HG03108 (cell line): ENCODE results near the gene BCL2A1.
A peak's percentile ranks its signal among the peaks of the same experiment; 100 is the strongest.
"Not testable (repeated sequence)": the region's sequence is repeated elsewhere in the genome, so short reads cannot be mapped to it uniquely, and the experiment has no call there.

Experiments used
- ATAC-seq: cut with Tn5 transposase; IDR thresholded peaks from one replicate; pipeline ENCODE4 v1.9.1; 2021; ENCODE audit warnings: moderate library complexity; ENCODE audit not compliant: unreplicated experiment

Gene BCL2A1

DNA sequence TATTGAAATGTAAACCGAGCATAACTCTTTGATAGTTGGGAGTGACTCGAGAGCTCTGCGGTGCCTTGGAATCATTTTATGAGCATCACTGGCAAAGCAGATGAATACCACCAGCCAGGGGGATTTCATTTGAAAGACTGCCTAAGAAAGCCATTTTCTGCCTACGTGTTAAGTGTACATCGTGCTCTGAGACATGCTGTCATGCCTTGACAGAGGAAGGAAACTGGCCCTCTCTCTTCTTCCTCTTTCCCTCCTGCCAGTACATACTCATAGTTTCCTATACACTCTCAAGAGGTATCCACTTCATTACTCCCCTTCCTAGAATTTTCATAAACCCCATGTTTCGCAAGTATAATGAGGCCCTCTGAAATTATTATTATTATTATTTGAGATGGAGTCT is 8.8 kb downstream of the BCL2A1 start:
- no peak for ATAC-seq

DNA sequence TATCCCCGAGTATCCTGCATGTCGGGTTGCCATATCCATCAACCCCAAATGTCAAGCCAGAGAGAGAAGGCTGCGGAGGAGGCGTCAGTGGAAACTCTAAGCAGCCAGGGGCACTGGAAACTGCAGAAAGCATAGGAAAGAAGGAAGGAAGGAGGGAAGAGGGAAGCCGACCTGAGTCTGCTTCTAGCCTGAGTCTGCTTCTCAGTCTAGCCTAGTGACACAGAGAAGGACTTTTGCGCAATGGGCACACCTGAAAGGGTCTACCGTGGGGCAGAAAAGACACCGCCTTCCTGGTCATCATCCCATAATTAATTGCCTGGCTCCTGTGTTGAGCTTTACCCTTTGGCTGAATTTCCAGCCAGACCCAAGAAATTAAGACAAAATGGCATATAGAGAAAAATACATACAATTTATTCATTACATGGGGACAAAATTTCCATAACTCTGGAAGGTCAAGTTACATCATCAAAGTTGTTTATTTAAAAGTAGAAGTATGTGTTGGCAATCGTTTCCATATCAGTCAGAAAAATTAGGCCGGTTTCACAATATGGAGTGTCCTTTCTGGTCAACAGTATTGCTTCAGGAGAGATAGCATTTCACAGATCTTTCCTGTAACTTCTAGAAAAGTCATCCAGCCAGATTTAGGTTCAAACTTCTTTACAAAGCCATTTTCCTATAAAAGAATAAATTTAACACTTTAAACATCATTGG is 10.3 kb downstream of the BCL2A1 start:
- no peak for ATAC-seq

DNA sequence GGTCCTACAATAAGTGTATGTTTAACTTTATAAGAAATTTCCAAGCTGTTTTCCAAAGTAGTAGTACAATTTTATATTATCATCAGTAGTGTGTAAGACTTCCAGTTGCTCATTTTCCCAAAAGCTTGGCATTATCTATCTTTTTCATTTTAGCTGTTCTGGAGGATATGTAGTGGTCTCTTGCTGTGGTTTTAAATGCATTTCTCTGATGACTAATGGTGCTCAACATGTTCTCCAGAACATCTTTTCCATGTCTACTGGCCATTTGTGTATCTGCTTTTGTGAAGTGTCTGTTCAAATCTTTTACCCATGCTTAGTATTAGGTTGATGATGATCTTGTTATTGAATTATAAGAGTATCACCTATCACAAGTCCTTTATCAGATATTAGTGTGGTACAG is 13.3 kb downstream of the BCL2A1 start:
- ATAC-seq, result no peak

DNA sequence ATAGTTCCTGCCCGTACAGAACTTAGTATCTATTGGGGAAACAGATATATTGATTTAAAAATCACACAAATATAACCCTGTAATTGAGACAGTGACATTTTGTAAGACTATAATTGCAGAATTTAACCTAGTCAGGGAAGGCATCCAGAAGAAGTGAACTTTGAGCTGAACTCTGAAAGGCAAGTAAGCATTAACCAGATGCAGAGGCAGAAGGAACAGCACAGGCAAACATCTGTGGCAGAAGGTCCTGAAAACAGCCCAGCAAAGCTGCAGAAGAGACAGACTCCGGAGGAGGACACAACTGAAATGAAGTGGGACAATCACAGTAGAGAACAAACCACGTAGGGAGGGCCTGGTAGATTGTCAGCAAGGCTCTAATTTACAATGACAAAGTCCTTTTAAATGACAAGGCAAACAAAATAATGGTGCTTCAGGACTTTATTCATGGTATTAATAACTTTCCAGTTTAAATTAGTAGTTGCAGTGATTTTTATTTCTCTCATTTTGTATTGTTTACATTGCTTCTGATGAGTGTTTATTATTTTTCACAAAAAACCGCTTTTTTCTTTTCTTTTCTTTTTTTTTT is 14.5 kb downstream of the BCL2A1 start:
- ATAC-seq, result no peak

DNA sequence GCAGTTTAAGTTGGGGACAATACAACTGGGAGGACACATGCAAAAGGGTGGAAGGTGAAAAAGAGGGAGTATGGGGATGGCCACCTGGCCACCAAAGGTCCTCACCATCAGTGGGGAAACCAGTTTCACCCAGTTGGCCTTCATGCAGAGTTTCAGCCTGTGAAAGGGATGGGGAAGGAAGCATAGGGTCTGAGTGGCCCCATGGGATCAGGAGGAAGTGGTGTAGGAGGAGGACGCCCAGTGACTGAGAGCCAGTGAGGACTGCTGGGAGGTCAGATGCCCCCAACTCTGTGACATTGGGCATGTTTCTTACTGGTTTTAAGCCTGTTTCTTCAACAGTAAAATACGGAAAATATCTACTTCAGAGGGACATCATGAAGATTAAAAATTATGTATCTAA is 16.3 kb downstream of the BCL2A1 start:
- no peak for ATAC-seq

DNA sequence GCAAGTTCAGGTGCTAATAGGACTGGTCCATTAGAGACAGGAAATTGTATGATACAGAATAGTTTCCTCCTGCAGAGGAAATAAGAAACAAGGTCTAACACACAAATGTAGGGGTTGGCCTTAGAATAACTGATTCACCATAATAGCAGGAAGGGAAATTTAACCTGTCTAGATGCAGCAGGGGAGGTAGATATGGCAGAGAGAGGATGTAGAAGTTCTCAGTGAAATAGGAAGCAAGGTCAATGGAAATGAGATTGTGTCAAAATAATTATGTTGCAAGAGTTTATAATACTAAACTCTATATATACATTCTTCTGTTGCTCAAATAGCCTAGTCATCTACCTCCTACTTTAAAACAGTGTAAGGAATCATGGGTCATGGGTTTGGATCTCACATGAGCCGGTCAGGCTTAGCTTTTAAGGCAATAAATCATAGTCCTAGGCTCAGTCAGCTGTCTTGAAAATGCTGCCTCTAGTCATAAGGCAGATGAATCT is 17.0 kb downstream of the BCL2A1 start:
- ATAC-seq, result no peak

DNA sequence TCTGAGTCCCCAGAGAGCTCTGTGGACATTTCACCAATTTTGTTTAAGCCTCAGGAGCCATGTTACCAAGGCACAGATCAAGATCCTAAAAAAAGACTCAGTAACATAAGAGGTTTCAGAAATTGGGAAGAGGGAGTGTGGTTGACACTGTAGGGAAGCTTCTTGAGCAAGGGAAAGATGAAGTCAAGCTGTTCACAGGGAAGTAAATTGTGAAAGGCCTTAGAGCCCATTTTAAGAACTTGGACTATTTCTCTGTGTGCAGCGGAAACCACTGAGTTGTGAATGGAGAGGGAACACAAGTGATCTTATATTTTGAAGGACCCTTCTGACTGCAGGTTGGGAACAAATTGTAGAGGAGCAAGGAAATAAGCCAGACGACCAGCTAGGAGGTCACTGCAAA is 18.7 kb downstream of the BCL2A1 start:
- ATAC-seq, result no peak

DNA sequence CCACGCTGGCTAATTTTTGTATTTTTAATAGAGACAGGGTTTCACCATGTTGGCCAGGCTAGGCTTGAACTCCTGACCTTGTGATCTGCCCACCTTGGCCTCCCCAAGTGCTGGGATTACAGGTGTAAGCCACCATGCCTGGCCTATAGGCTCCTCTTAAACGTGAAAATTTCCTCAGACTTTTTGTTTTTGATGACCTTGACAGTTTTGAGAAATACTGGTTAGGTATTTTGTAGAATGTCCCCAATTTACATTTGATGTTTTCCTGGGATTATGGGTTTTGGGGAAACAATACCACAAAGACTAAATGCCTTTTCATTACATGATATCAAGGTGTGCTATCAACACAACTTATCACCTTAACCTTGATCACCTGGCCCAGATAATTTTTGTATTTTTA is 20.7 kb downstream of the BCL2A1 start:
- ATAC-seq, result no peak

DNA sequence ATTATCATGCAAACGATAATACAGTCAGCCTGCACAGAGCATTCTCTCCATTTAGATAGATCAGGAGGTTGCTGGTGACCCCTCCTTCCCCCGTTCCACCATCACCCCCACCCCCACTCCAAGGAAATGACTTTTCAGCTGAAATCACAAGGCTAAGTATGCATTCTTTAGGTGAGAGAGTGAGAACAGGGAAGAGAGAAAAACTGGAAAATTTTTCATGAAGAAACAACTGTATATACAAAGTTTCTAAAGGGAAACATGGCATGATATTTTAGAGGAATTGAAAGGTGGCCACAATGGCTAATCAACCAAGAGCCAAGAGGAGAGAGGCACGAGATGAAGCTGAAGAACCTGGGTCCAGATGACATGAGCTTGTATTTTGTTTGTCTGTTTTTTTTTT is 22.2 kb downstream of the BCL2A1 start:
- ATAC-seq, result no peak

DNA sequence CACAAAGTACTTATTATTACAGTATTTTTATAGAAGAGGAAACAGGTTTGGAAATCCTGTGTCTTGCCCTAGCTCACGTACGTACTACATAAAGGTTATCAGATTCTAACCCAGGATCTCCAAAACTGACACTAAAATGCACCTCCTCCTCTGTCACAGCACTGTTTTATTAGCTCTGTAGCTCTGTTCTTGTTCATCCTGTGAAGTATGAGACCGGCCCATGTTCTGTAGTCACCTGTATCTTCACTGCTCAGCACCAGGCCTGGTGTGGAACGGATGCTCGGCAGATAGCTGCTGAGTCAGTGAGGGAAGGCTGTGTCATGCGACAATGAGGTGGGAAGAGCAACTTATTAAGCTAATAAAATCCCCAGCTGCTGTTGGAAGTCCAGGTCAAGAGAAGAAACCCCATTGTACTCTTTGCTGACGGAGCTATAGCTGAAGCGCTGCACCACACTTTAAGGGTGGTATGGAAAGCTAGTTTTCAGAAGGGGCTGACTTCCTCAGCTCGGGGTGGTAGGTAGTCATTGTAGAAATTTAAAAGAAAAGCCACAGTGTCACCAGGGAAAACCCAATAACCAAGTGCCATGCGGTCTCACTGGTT is 22.8 kb downstream of the BCL2A1 start:
- peak; percentile 51 for ATAC-seq

DNA sequence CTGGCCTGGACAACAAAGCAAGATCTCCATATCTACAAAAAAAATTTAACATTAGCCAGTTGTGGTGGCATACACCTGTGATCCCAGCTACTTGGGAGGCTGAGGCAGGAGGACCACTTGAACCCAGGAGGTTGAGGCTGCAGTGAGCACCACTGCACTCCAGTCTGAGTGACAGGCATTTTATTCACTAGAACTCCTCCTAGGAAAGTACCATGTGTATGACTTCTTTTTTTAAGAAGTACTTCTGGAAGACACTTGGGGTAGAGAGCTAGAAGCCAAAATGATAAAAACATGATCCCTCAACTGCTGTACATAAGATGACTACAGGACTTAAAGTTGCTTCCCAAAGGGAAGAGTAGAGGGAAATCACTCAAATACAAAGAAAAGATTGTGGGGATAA is 24.0 kb downstream of the BCL2A1 start:
- no peak for ATAC-seq

DNA sequence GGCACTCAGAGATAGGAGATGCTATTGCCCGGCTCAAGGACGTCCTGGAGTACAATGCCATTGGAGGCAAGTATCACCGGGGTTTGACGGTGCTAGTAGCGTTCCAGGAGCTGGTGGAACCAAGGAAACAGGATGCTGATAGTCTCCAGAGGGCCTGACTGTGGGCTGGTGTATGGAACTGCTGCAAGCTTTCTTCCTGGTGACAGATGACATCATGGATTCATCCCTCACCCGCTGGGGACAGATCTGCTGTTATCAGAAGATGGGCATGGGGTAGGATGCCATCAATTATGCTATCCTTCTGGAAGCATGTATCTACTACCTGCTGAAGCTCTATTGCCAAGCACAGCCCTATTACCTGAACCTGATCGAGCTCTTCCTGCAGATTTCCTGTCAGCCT is 26.4 kb downstream of the BCL2A1 start:
- ATAC-seq, result no peak

DNA sequence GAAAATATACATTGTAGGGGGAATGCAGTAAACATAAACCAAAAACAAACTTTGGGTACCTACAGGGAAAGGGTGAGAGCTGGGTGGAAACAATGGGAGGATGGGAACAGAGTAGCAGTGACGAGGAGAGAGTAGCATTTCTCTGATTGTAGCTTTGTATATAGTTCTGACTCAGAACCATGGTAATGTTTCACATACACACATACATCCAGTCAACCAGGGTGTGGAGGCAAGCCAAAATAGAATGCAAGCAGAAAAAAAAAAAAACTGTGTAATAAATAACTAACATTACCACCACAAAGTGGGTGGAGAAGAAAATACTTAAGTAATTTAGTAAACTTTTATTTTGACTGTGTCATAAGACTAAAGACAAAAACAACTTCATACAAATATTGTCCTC is 27.2 kb downstream of the BCL2A1 start:
- peak; percentile 60 for ATAC-seq

DNA sequence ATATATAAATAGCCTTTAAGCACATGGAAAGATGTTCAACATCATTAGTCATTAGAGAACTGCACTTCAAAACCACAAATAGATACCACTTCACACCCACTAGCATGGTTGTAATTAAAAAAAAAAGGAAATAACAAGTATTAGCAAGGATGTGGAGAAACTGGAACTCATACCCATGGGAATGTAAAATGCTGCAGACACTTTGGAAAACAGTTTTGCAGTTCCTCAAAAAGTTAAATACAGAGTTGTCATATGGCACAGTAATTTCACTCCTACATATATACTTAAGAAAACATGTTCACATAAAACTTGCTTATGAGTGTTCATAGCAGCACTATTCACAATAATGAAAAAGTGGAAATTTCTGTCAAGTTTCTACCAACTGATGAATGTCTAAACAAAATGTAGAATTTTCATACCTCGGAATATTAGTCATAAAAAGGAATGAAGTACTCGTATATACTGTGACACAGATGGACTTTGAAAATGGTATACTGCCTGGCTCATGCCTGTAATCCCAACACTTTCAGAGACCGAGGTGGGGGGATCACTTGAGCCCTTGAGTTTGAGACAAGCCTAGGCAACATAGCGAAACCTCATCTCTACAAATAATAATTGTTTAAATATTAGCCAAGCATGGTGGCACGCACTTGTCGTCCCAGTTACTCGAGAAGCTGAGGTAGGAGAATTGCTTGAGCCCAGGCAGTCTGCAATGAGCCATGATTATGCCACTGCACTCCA is 28.1 kb downstream of the BCL2A1 start:
- no peak for ATAC-seq

DNA sequence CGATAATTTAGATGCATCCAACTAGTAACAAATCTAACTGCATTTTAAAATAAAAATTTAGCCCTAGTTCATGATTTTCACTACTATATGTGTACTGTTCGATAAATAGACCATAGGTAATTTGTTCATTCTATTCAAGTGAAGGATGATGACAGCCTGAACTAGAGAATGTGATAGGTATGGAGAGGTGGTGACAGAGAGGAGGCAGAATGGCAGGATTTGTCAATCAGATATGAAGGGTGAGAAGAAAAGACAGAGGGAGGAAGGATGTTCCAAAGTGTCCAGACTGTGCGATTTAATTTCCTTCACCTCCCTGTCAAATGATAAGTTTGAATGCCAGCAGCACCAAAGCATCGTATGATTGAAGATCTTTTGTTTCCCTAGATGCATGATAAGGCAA is 31.6 kb downstream of the BCL2A1 start:
- no peak for ATAC-seq

DNA sequence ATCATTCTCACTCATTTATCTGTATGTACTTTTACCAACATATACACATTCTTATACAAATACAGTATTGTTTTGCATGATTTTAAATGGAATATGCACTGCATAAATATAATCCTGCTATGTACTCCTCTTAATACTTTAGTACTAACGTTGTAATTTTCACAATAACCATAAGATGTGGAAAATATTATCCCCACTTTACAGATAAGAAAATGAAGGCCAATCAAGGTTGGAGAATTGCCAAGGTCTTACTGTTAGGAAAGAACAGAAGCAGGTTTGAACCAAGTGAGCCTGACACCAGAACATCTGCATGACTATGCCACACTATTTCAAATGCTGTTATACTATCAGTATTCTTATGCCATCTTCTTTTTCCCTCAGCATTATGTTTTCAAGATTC is 32.9 kb downstream of the BCL2A1 start:
- no peak for ATAC-seq

DNA sequence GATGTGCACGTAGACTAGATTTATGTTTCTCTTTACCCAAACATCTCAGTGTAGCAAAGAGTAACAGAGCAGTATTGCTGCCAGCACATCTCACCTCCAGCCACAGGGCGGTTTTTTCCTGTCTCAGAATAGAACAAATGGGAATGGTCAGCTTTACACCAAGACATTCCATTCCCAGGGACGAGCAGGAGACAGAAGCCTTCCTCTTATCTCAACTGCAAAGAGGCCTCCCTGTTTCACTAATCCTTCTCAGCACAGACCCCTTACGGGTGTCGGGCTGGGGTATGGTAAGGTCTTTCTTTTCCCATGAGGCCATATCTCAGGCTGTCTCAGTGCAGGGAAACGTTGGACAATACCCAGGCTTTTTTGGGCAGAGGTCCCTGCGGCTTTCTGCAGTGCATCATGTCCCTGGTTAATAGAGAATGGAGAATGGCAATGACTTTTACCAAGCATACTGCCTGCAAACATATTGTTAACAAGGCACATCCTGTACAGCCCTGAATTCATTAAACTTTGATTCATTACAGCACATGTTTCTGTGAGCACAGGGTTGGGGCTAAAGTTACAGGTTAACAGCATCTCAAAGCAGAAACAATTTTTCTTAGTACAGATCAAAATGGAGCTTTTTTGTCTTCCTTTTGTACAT is 35.3 kb downstream of the BCL2A1 start:
- ATAC-seq, result not testable (repeated sequence)

DNA sequence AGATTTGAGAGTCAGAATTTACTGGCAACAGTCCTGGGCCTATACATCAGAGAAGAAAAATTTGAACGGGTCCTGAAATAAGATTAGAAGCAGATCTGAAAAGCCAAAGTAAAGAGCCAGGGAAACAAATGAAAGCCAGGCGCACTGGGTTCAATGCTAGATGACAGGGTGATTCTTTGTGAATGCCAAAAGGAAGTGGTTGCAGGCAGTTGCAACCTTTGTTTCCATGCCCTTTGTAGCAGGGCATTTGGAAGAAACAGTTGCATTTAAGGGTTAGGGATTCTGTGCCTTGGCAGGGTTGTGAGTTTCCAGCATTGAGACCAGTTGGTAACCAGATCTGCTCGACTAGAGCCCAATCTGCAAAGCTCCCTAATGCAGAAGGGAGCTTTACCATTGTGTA is 37.8 kb downstream of the BCL2A1 start:
- no peak for ATAC-seq

DNA sequence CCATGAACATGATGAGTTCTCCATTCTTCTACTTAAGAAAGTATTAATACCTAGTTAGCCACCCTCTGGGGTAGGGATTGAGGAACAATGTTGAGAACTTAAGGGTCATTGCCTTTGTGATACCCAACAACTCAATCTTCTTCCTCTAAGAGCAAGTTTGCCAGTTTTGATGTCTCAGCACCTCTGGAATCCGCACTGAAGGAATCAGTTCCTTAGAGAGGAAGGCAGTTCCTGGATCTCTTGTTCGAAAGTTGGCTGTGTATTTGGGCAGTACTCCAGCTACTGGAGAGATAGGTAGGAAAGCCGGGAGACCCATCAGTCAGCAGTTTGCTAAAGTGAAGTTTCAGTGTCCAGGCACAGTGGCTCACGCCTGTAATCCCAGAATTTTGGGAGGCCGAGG is 38.5 kb downstream of the BCL2A1 start:
- no peak for ATAC-seq

DNA sequence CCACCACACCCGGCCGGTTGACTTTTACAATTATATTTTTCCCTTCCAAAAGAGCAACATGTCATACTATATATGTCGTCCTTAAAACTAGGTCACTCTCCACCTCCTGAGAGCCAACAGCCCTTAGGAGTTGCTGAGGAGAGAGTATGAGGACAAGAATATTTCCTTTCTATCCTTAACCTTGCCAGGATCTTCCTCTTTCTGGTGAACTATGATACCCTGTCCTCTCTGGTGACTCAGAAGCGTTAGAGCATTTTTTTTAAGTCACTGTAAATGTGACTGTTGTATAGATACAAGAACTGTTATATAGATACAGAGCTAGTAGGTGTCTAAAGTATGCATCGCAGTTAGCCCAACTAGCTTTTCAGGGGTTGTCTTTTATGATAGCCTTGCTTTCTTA is 40.5 kb downstream of the BCL2A1 start:
- no peak for ATAC-seq

DNA sequence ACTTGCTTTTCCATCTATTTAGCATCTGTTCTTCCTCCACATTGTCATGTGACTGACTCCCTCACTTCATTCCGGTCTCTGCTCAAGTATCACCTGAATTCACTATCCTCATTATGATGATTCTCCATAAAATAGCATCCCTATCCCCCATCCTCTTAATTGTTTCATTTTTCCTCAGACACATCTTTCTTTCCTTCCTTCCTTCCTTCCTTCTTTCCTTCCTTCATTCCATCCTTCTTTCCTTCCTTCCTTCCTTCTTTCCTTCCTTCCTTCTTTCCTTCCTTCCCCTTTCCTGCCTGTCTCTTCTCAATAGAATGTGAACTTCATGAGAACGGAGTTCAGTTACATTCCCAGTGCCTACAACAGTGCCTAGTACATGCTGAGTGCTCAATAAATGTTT is 41.6 kb downstream of the BCL2A1 start:
- no peak for ATAC-seq
